Islet of Langerhans (tissue), 1 donor: ENCODE measurements around the gene ECPAS.

Experiments used
- FAIRE-seq: peaks from one replicate; lab custom pipeline; 2011; peaks lifted over from hg19 to GRCh38; lab: Jason Lieb, UNC

The ECPAS gene

GRCh38 chr9:111330124-111330523 lies 154.1 kb downstream of the ECPAS start, which contains the start of gene OR2K2:
TSS of gene OR2K2 (minus strand) at chr9:111330224. CDS start at chr9:111328433, 1,791 bp downstream.
- FAIRE-seq, result no peak

GRCh38 chr9:111320631-111321030 lies 163.6 kb downstream of the ECPAS start:
- FAIRE-seq, result no peak

- no peak for FAIRE-seq
Measured at GRCh38 chr9:111316796-111317195, 167.4 kb downstream of the ECPAS start.
